ENCODE measurements around the gene CXCL10. TPM values are rescaled to one million over a fixed set of nuclear protein-coding genes. Genes with fewer than 3 reads are reported as not detected.

CXCL10 gene
- total and polyA plus RNA-seq, 10 of the 15 experiments (the other 5 are each of a cell fraction or from before 2014, with no cell fraction given): 0.46 to 19.5 (median 2.6) TPM

GRCh38 chr4:75997081-75997480 lies 26.2 kb downstream of the CXCL10 start:
- 0% methylated on average over 1 of the region's 1 CpG for WGBS (ENCODE audit: insufficient coverage, insufficient replicate concordance, low lambda C conversion rate, missing lambda C conversion rate)
- BruUV-seq (replicated peaks): no TSS peak

More at GRCh38 chr4:75997081-75997480, 26.2 kb downstream of the CXCL10 start:
- ChIA-PET CTCF (interaction anchor here (0.7 to 4.6 kb wide), 21 partner anchors 12 to 380 kb away, joined by 3 to 95 read pairs (median 8); partner anchors contain the start of genes CXCL11 and CXCL9), RAD21 (ENCODE audit: unreplicated experiment) (interaction anchor here (1.1 to 2.9 kb wide), 9 partner anchors 40 to 507 kb away, joined by 3 to 28 read pairs (median 9); partner anchors contain the start of gene ART3), SMC1A (ENCODE audit: uncharacterized antibody, unreplicated experiment) (interaction anchor here (1.0 to 6.8 kb wide), 14 partner anchors 11 to 90 kb away, joined by 3 to 95 read pairs (median 8); partner anchors contain the start of genes CXCL11 and CXCL9), POLR2A (no interaction called here)
- ATAC-seq (no peak), DNase-seq (ENCODE audit: low read depth, low spot score) (no peak), FAIRE-seq (no peak)
- TF ChIP-seq ZBTB11 (CRISPR knock-in tag; IDR thresholded peaks at IDR 0.05) (no peak), MLLT1 (IDR thresholded peaks at IDR 0.05) (no peak), ZNF217 (IDR thresholded peaks at IDR 0.05) (no peak), NRF1 (conservative IDR thresholded peaks at IDR 0.05; ENCODE audit: low read depth, low read length) (no peak), KAT2A (conservative IDR thresholded peaks at IDR 0.05; ENCODE audit: control insufficient read depth, low read depth, low read length) (no peak), BCLAF1 (IDR thresholded peaks at IDR 0.05) (no peak)
- no peaks in the 10 kb centered on the region for H4K20me1 ChIP-seq (ENCODE audit: control insufficient read depth, insufficient read depth)
- no peak overlapping the region for H3K27ac ChIP-seq (ENCODE audit: control insufficient read depth, insufficient read depth)
- H2AFZ ChIP-seq (ENCODE audit: control insufficient read depth, low read depth, low read length): no peak overlapping the region
- intact Hi-C loops (cut with micrococcal nuclease; ENCODE audit: unreplicated experiment): no loop called here
- H3K4me2 ChIP-seq (ENCODE audit: control insufficient read depth, insufficient read depth): no peak overlapping the region
- no peaks in the 10 kb centered on the region for H3K4me1 ChIP-seq (ENCODE audit: control insufficient read depth, insufficient read depth, low read length)
- H3K9me3 ChIP-seq (replicated peaks; ENCODE audit: control insufficient read depth, insufficient read depth, low read length): no peaks in the 10 kb centered on the region
- H3K27me3 ChIP-seq (replicated peaks in 1 of 2; ENCODE audit: control insufficient read depth in 2 of 2, insufficient read depth in 2 of 2, low read length in 1 of 2): peaks cover 0 to 2% of the 10 kb centered on the region in 2 experiments; a peak in 1 of 4 replicates
- no peak overlapping the region for H3K4me3 ChIP-seq
- in situ Hi-C loops (cut with MboI): loop anchor here (5.0 kb wide), 1 partner anchor 70 kb away; no protein-coding TSS in a partner anchor
- no peak overlapping the region for H3K9ac ChIP-seq (ENCODE audit: control insufficient read depth, insufficient read depth, low read length)
- no peaks in the 10 kb centered on the region for H3K79me2 ChIP-seq (ENCODE audit: control insufficient read depth, insufficient read depth, low read length)
- H3K36me3 ChIP-seq (ENCODE audit: control insufficient read depth in 2 of 2, insufficient read depth in 2 of 2, low read length in 1 of 2): no peaks in the 10 kb centered on the region

Data from GM12878 (cell line).